Sciatic nerve (tissue), 2 donors: Measurements from ENCODE around the gene FBXW11. TPM values are rescaled to one million over a fixed set of nuclear protein-coding genes. Genes with fewer than 3 reads are reported as not detected.
A peak's percentile ranks its signal among the peaks of the same experiment; 100 is the strongest.
"Not testable (repeated sequence)": the region's sequence is repeated elsewhere in the genome, so short reads cannot be mapped to it uniquely, and the experiment has no call there.

Source experiments
- ATAC-seq: fragments of 200-7000 bp; cut with Tn5 transposase; one replicate; pipeline ENCODE4 v1.9.1; 2020; ENCODE audit warnings: mild to moderate bottlenecking, moderate library complexity
- DNase-seq: peaks from one replicate; pipeline ENCODE4 v3.0.0-alpha.2; 2020; ENCODE audit warnings: low spot score
- intact Hi-C: fragments of 100-400 bp; cut with DNase I; formaldehyde crosslinking; loops from one replicate; pipeline ENCODE4 v1.14.2; 2022
- total RNA-seq: library from RNA; stranded (reverse); fragmentation: NEBNext Ultra II Directional; extraction: Animal tissue kit (Norgen Biotek cat#: 25700); gene quantifications from one replicate; pipeline ENCODE4 v1.2.1, GENCODE V29; 2021
- donor health status: DM: no; HTN: no; CAD: no.
- donor health status: DM: no; HTN: no; CAD: no.

FBXW11 gene
- total RNA-seq, 1 donor from 2014 or later, result 67.7 TPM

GRCh38 chr5:171963416-171963815 is 43.0 kb downstream of the FBXW11 start:
- intact Hi-C loops, result no loop called here
- no peak for ATAC-seq

GRCh38 chr5:171961117-171961516 is 45.3 kb downstream of the FBXW11 start:
- no peak for DNase-seq
- ATAC-seq, result peak; percentile 88
- intact Hi-C loops, result no loop called here

More at GRCh38 chr5:171963416-171963815, 43.0 kb downstream of the FBXW11 start:
- no peak for DNase-seq

GRCh38 chr5:171957591-171958251 is 48.7 kb downstream of the FBXW11 start:
- ATAC-seq, result peak; percentile 27
- intact Hi-C loops, result no loop called here
- DNase-seq, result no peak

- intact Hi-C loops, result no loop called here
- ATAC-seq, result peak; percentile 52
These were observed 49.4 kb downstream of the FBXW11 start for GRCh38 chr5:171956887-171957495.

GRCh38 chr5:171956314-171956713 is 50.1 kb downstream of the FBXW11 start:
- no peak for DNase-seq
- ATAC-seq, result no peak
- intact Hi-C loops, result no loop called here

More at GRCh38 chr5:171956887-171957495, 49.4 kb downstream of the FBXW11 start:
- no peak for DNase-seq

- intact Hi-C loops, result no loop called here
- DNase-seq (no peak), ATAC-seq (no peak)
These were observed 50.7 kb downstream of the FBXW11 start for GRCh38 chr5:171955761-171956160.

- intact Hi-C loops, result no loop called here
- DNase-seq (no peak), ATAC-seq (no peak)
These were observed 51.7 kb downstream of the FBXW11 start for GRCh38 chr5:171954721-171955120.

- intact Hi-C loops, result no loop called here
- no peak for DNase-seq
- ATAC-seq, result no peak
These were observed 52.4 kb downstream of the FBXW11 start for GRCh38 chr5:171953860-171954701.

- ATAC-seq (no peak), DNase-seq (no peak)
- intact Hi-C loops, result no loop called here
These were observed 54.4 kb downstream of the FBXW11 start for GRCh38 chr5:171952021-171952420.

- intact Hi-C loops, result no loop called here
- no peak for DNase-seq
- no peak for ATAC-seq
These were observed 55.2 kb downstream of the FBXW11 start for GRCh38 chr5:171951218-171951617.

GRCh38 chr5:171946000-171946781 is 60.2 kb downstream of the FBXW11 start:
- no peak for ATAC-seq
- DNase-seq, result no peak
- intact Hi-C loops, result no loop called here

GRCh38 chr5:171945476-171945875 is 61.0 kb downstream of the FBXW11 start:
- intact Hi-C loops, result no loop called here
- DNase-seq, result no peak
- no peak for ATAC-seq

GRCh38 chr5:171945066-171945465 is 61.4 kb downstream of the FBXW11 start:
- intact Hi-C loops, result no loop called here
- ATAC-seq (peak; percentile 46), DNase-seq (no peak)

GRCh38 chr5:171942112-171942516 is 64.3 kb downstream of the FBXW11 start:
- intact Hi-C loops, ATAC-seq, DNase-seq: not testable (repeated sequence)

GRCh38 chr5:171941675-171942074 is 64.8 kb downstream of the FBXW11 start:
- intact Hi-C loops, ATAC-seq, DNase-seq: not testable (repeated sequence)

- intact Hi-C loops, DNase-seq, ATAC-seq: not testable (repeated sequence)
These were observed 65.2 kb downstream of the FBXW11 start for GRCh38 chr5:171941275-171941674.

- ATAC-seq (no peak), DNase-seq (no peak)
- intact Hi-C loops, result no loop called here
These were observed 66.5 kb downstream of the FBXW11 start for GRCh38 chr5:171939951-171940350.

GRCh38 chr5:171938358-171938757 is 68.1 kb downstream of the FBXW11 start:
- no peak for DNase-seq
- ATAC-seq, result no peak
- intact Hi-C loops, result no loop called here

GRCh38 chr5:171937351-171937750 is 69.1 kb downstream of the FBXW11 start:
- no peak for ATAC-seq
- intact Hi-C loops, result no loop called here
- DNase-seq, result no peak
